Measurements from ENCODE around the gene A2ML1. TPM values are rescaled to one million over a fixed set of nuclear protein-coding genes. Genes with fewer than 3 reads are reported as not detected.

The A2ML1 gene
- total and polyA plus RNA-seq, 2 donors from 2014 or later, result not detected

- TF ChIP-seq CTCF (IDR thresholded peaks at IDR 0.05; ENCODE audit: borderline replicate concordance, extremely low read depth, insufficient read depth), result no peak
- Histone ChIP-seq H3K9me3 (ENCODE audit: control insufficient read depth in 2 of 3, insufficient read depth in 1 of 3, low read length in 3 of 3) (no peaks in the 10 kb centered on the region), H3K27ac (ENCODE audit: low read depth in 2 of 2, low read length in 2 of 2) (no peak overlapping the region), H3K36me3 (ENCODE audit: control insufficient read depth in 2 of 3, insufficient read depth in 3 of 3, low read length in 3 of 3) (no peaks in the 10 kb centered on the region), H3K4me1 (ENCODE audit: control insufficient read depth in 2 of 3, insufficient read depth in 2 of 3, low read depth in 1 of 3, low read length in 3 of 3) (no peaks in the 10 kb centered on the region), H3K4me3 (ENCODE audit: low read length in 3 of 3) (no peak overlapping the region), H3K9ac (ENCODE audit: low read length in 3 of 3) (no peak overlapping the region), H3K27me3 (ENCODE audit: control insufficient read depth, insufficient read depth, low read length) (no peaks in the 10 kb centered on the region)
- intact Hi-C loops (cut with DNase I), result no loop called here
- DNase-seq (no peak), FAIRE-seq (no peak)
Observed at GRCh38 chr12:8886502-8887284, 64.3 kb downstream of the A2ML1 start.

- Histone ChIP-seq H3K27ac (ENCODE audit: low read depth in 2 of 2, low read length in 2 of 2) (no peak overlapping the region), H3K9me3 (ENCODE audit: control insufficient read depth in 2 of 3, insufficient read depth in 1 of 3, low read length in 3 of 3) (no peaks in the 10 kb centered on the region), H3K4me3 (ENCODE audit: low read length in 3 of 3) (no peak overlapping the region), H3K9ac (ENCODE audit: low read length in 3 of 3) (no peak overlapping the region), H3K36me3 (ENCODE audit: control insufficient read depth in 2 of 3, insufficient read depth in 3 of 3, low read length in 3 of 3) (no peaks in the 10 kb centered on the region), H3K27me3 (ENCODE audit: control insufficient read depth, insufficient read depth, low read length) (no peaks in the 10 kb centered on the region), H3K4me1 (ENCODE audit: control insufficient read depth in 2 of 3, insufficient read depth in 2 of 3, low read depth in 1 of 3, low read length in 3 of 3) (no peaks in the 10 kb centered on the region)
- peak in 1 of 5 donors; percentile 8 for DNase-seq
- intact Hi-C loops (cut with DNase I), result no loop called here
- FAIRE-seq, result no peak
- TF ChIP-seq CTCF (IDR thresholded peaks at IDR 0.05; ENCODE audit: borderline replicate concordance, extremely low read depth, insufficient read depth), result no peak
Observed at GRCh38 chr12:8887285-8887715, 64.9 kb downstream of the A2ML1 start.

GRCh38 chr12:8890313-8891085 lies 68.1 kb downstream of the A2ML1 start:
- peak overlapping the region; percentile 55 to 92 (median 76) for H3K9ac ChIP-seq (ENCODE audit: low read length in 3 of 3)
- H3K27me3 ChIP-seq (ENCODE audit: control insufficient read depth, insufficient read depth, low read length), result no peaks in the 10 kb centered on the region
- DNase-seq, result peak in 4 of 5 donors; percentile 66 to 89 (median 76)
- peak overlapping the region; percentile 73 to 95 (median 95) for H3K4me3 ChIP-seq (ENCODE audit: low read length in 3 of 3)
- H3K4me1 ChIP-seq (ENCODE audit: control insufficient read depth in 2 of 3, insufficient read depth in 2 of 3, low read depth in 1 of 3, low read length in 3 of 3), result no peaks in the 10 kb centered on the region
- FAIRE-seq, result peak; percentile 42
- TF ChIP-seq CTCF (IDR thresholded peaks at IDR 0.05; ENCODE audit: borderline replicate concordance, extremely low read depth, insufficient read depth), result peak; percentile 87
- intact Hi-C loops (cut with DNase I), result no loop called here
- no peaks in the 10 kb centered on the region for H3K36me3 ChIP-seq (ENCODE audit: control insufficient read depth in 2 of 3, insufficient read depth in 3 of 3, low read length in 3 of 3)
- no peaks in the 10 kb centered on the region for H3K9me3 ChIP-seq (ENCODE audit: control insufficient read depth in 2 of 3, insufficient read depth in 1 of 3, low read length in 3 of 3)
- H3K27ac ChIP-seq (ENCODE audit: low read depth in 2 of 2, low read length in 2 of 2), result no peak overlapping the region

Data from kidney (tissue), 14 donors.